ENCODE data around the gene MUC5AC. TPM values are rescaled to one million over a fixed set of nuclear protein-coding genes. Genes with fewer than 3 reads are reported as not detected.

The MUC5AC gene
- total RNA-seq, 1 experiment from 2014 or later: 51.2 TPM

- no peak for TF ChIP-seq CTCF (IDR thresholded peaks at IDR 0.05; ENCODE audit: unreplicated experiment)
- intact Hi-C loops (cut with micrococcal nuclease; ENCODE audit: unreplicated experiment): no loop called here
Measured at GRCh38 chr11:1228101-1228821, 70.5 kb downstream of the MUC5AC start.

GRCh38 chr11:1228921-1229451 lies 71.2 kb downstream of the MUC5AC start:
- intact Hi-C loops (cut with micrococcal nuclease; ENCODE audit: unreplicated experiment): no loop called here
- Mint-ChIP-seq H3K27me3 (ENCODE audit: unreplicated experiment) (peaks cover 3% of the 10 kb centered on the region), H3K9me3 (ENCODE audit: low read depth, unreplicated experiment) (no peaks in the 10 kb centered on the region), H3K27ac (ENCODE audit: unreplicated experiment) (no peak overlapping the region), H3K4me1 (ENCODE audit: low read depth, unreplicated experiment) (peaks cover 6% of the 10 kb centered on the region), H3K36me3 (ENCODE audit: insufficient read depth, unreplicated experiment) (peaks cover 4% of the 10 kb centered on the region), H3K4me3 (ENCODE audit: low read depth, unreplicated experiment) (no peak overlapping the region)
- CTCF ChIA-PET: no interaction called here
- TF ChIP-seq CTCF (IDR thresholded peaks at IDR 0.05; ENCODE audit: unreplicated experiment): no peak
- no TSS peak for BruUV-seq (replicated peaks)
- DNase-seq: no peak

More at GRCh38 chr11:1228101-1228821, 70.5 kb downstream of the MUC5AC start:
- Mint-ChIP-seq H3K27me3 (ENCODE audit: unreplicated experiment) (peaks cover 8% of the 10 kb centered on the region), H3K9me3 (ENCODE audit: low read depth, unreplicated experiment) (no peaks in the 10 kb centered on the region), H3K27ac (ENCODE audit: unreplicated experiment) (no peak overlapping the region), H3K4me3 (ENCODE audit: low read depth, unreplicated experiment) (no peak overlapping the region), H3K36me3 (ENCODE audit: insufficient read depth, unreplicated experiment) (peaks cover 8% of the 10 kb centered on the region), H3K4me1 (ENCODE audit: low read depth, unreplicated experiment) (peaks cover 13% of the 10 kb centered on the region)
- CTCF ChIA-PET: no interaction called here
- BruUV-seq (replicated peaks): no TSS peak
- DNase-seq: no peak

GRCh38 chr11:1229471-1230120 lies 71.8 kb downstream of the MUC5AC start:
- CTCF ChIA-PET: no interaction called here

GRCh38 chr11:1230121-1230455 lies 72.3 kb downstream of the MUC5AC start:
- peaks cover 4% of the 10 kb centered on the region for H3K36me3 Mint-ChIP-seq (ENCODE audit: insufficient read depth, unreplicated experiment)
- no peak overlapping the region for H3K27ac Mint-ChIP-seq (ENCODE audit: unreplicated experiment)
- CTCF ChIA-PET: no interaction called here
- no peak for DNase-seq
- no peaks in the 10 kb centered on the region for H3K9me3 Mint-ChIP-seq (ENCODE audit: low read depth, unreplicated experiment)
- no peak for TF ChIP-seq CTCF (IDR thresholded peaks at IDR 0.05; ENCODE audit: unreplicated experiment)
- H3K4me3 Mint-ChIP-seq (ENCODE audit: low read depth, unreplicated experiment): no peak overlapping the region
- no peaks in the 10 kb centered on the region for H3K27me3 Mint-ChIP-seq (ENCODE audit: unreplicated experiment)
- BruUV-seq (replicated peaks): no TSS peak
- no peaks in the 10 kb centered on the region for H3K4me1 Mint-ChIP-seq (ENCODE audit: low read depth, unreplicated experiment)
- intact Hi-C loops (cut with micrococcal nuclease; ENCODE audit: unreplicated experiment): no loop called here

More at GRCh38 chr11:1229471-1230120, 71.8 kb downstream of the MUC5AC start:
- BruUV-seq (replicated peaks): no TSS peak
- H3K27me3 Mint-ChIP-seq (ENCODE audit: unreplicated experiment): no peaks in the 10 kb centered on the region
- intact Hi-C loops (cut with micrococcal nuclease; ENCODE audit: unreplicated experiment): no loop called here
- H3K9me3 Mint-ChIP-seq (ENCODE audit: low read depth, unreplicated experiment): no peaks in the 10 kb centered on the region
- H3K4me1 Mint-ChIP-seq (ENCODE audit: low read depth, unreplicated experiment): no peaks in the 10 kb centered on the region
- no peak for DNase-seq
- no peak overlapping the region for H3K27ac Mint-ChIP-seq (ENCODE audit: unreplicated experiment)
- H3K36me3 Mint-ChIP-seq (ENCODE audit: insufficient read depth, unreplicated experiment): peaks cover 4% of the 10 kb centered on the region
- TF ChIP-seq CTCF (IDR thresholded peaks at IDR 0.05; ENCODE audit: unreplicated experiment): no peak
- no peak overlapping the region for H3K4me3 Mint-ChIP-seq (ENCODE audit: low read depth, unreplicated experiment)
